Measurements from ENCODE around the gene OTUD7B. TPM values are rescaled to one million over a fixed set of nuclear protein-coding genes. Genes with fewer than 3 reads are reported as not detected.

The OTUD7B gene
- total RNA-seq, 2 experiments from 2014 or later: 2.0 to 2.9 TPM

- DNase-seq: no peak
- no peak overlapping the region for H3K4me3 Mint-ChIP-seq
- H3K27me3 ChIP-seq (ENCODE audit: control insufficient read depth in 1 of 2, insufficient read depth in 2 of 2, low read length in 2 of 2): no peaks in the 10 kb centered on the region
- no peak for ATAC-seq (ENCODE audit: poor library complexity)
- H3K27ac Mint-ChIP-seq: no peak overlapping the region
- no peak overlapping the region for H3K4me3 ChIP-seq (ENCODE audit: low read length)
- H3K4me1 Mint-ChIP-seq (ENCODE audit: low read depth): no peaks in the 10 kb centered on the region
- no peaks in the 10 kb centered on the region for H3K9me3 Mint-ChIP-seq
- no peaks in the 10 kb centered on the region for H3K27me3 Mint-ChIP-seq
- ChIA-PET POLR2A (interaction anchor here (0.6 kb wide), 1 partner anchor 578 kb away, joined by 4 read pairs; no protein-coding TSS in a partner anchor), CTCF (no interaction called here)
- H3K36me3 Mint-ChIP-seq (ENCODE audit: low read depth): no peaks in the 10 kb centered on the region
- H3K4me1 ChIP-seq (ENCODE audit: insufficient read depth, low read length): no peaks in the 10 kb centered on the region
- TF ChIP-seq CTCF (IDR thresholded peaks at IDR 0.05): no peak
- no peak overlapping the region for H3K27ac ChIP-seq (ENCODE audit: low read depth in 1 of 2, low read length in 2 of 2)
- H3K36me3 ChIP-seq (ENCODE audit: insufficient read depth, low read length): no peaks in the 10 kb centered on the region
- intact Hi-C loops (cut with DNase I, micrococcal nuclease): no loop called here
- H3K9me3 ChIP-seq (ENCODE audit: control insufficient read depth in 1 of 2, insufficient read depth in 1 of 2, low read length in 2 of 2): no peaks in the 10 kb centered on the region
These were observed 23.3 kb downstream of the OTUD7B start for GRCh38 chr1:149987297-149987595.

GRCh38 chr1:149986486-149987296 lies 23.8 kb downstream of the OTUD7B start:
- H3K27me3 ChIP-seq (ENCODE audit: control insufficient read depth in 1 of 2, insufficient read depth in 2 of 2, low read length in 2 of 2): no peaks in the 10 kb centered on the region
- no peak overlapping the region for H3K4me3 ChIP-seq (ENCODE audit: low read length)
- H3K36me3 Mint-ChIP-seq (ENCODE audit: low read depth): no peaks in the 10 kb centered on the region
- H3K4me1 ChIP-seq (ENCODE audit: insufficient read depth, low read length): no peaks in the 10 kb centered on the region
- no peaks in the 10 kb centered on the region for H3K27me3 Mint-ChIP-seq
- POLR2A ChIA-PET: interaction anchor here (0.6 kb wide), 1 partner anchor 578 kb away, joined by 4 read pairs; no protein-coding TSS in a partner anchor
- no peak overlapping the region for H3K27ac Mint-ChIP-seq
- CTCF ChIA-PET: interaction anchor here (1.0 kb wide), 1 partner anchor 10 kb away, joined by 3 read pairs; no protein-coding TSS in a partner anchor
- no peaks in the 10 kb centered on the region for H3K36me3 ChIP-seq (ENCODE audit: insufficient read depth, low read length)
- ATAC-seq (ENCODE audit: poor library complexity) (no peak), DNase-seq (no peak)
- no peaks in the 10 kb centered on the region for H3K9me3 ChIP-seq (ENCODE audit: control insufficient read depth in 1 of 2, insufficient read depth in 1 of 2, low read length in 2 of 2)
- no peaks in the 10 kb centered on the region for H3K4me1 Mint-ChIP-seq (ENCODE audit: low read depth)
- H3K27ac ChIP-seq (ENCODE audit: low read depth in 1 of 2, low read length in 2 of 2): no peak overlapping the region
- no peak for TF ChIP-seq CTCF (IDR thresholded peaks at IDR 0.05)
- no peak overlapping the region for H3K4me3 Mint-ChIP-seq
- H3K9me3 Mint-ChIP-seq: no peaks in the 10 kb centered on the region
- intact Hi-C loops (cut with DNase I, micrococcal nuclease): no loop called here

- no peaks in the 10 kb centered on the region for H3K9me3 Mint-ChIP-seq
- intact Hi-C loops (cut with DNase I, micrococcal nuclease): no loop called here
- H3K27ac Mint-ChIP-seq: no peak overlapping the region
- Histone ChIP-seq H3K27me3 (ENCODE audit: control insufficient read depth in 1 of 2, insufficient read depth in 2 of 2, low read length in 2 of 2) (no peaks in the 10 kb centered on the region), H3K9me3 (ENCODE audit: control insufficient read depth in 1 of 2, insufficient read depth in 1 of 2, low read length in 2 of 2) (no peaks in the 10 kb centered on the region), H3K4me3 (ENCODE audit: low read length) (no peak overlapping the region), H3K4me1 (ENCODE audit: insufficient read depth, low read length) (no peaks in the 10 kb centered on the region), H3K27ac (ENCODE audit: low read depth in 1 of 2, low read length in 2 of 2) (no peak overlapping the region), H3K36me3 (ENCODE audit: insufficient read depth, low read length) (peaks cover 7% of the 10 kb centered on the region)
- H3K36me3 Mint-ChIP-seq (ENCODE audit: low read depth): peaks cover 20% of the 10 kb centered on the region
- H3K4me1 Mint-ChIP-seq (ENCODE audit: low read depth): peaks cover 17% of the 10 kb centered on the region
- DNase-seq (no peak), ATAC-seq (ENCODE audit: poor library complexity) (no peak)
- H3K4me3 Mint-ChIP-seq: no peak overlapping the region
- CTCF ChIA-PET: no interaction called here
- TF ChIP-seq CTCF (IDR thresholded peaks at IDR 0.05): no peak
- H3K27me3 Mint-ChIP-seq: no peaks in the 10 kb centered on the region
- POLR2A ChIA-PET: no interaction called here
These were observed 30.5 kb downstream of the OTUD7B start for GRCh38 chr1:149979972-149980540.
